DMS114 treated with DMSO at 0.1 percent for 48 hours (cell line): Measurements from ENCODE around the gene FCGR3A.

Source experiments
- DNase-seq: peaks from one replicate; lab custom pipeline; 2025; ENCODE audit not compliant: unreplicated experiment; lab: John Stamatoyannopoulos, UW

FCGR3A gene

GRCh38 chr1:161505686-161506085 is 43.9 kb downstream of the FCGR3A start:
- DNase-seq = no peak

- no peak for DNase-seq
These were observed 46.2 kb downstream of the FCGR3A start for GRCh38 chr1:161503394-161503748.

GRCh38 chr1:161502641-161503393 is 46.8 kb downstream of the FCGR3A start:
- DNase-seq = no peak

- DNase-seq = no peak
These were observed 47.4 kb downstream of the FCGR3A start for GRCh38 chr1:161502181-161502580.

- no peak for DNase-seq
These were observed 48.4 kb downstream of the FCGR3A start for GRCh38 chr1:161501234-161501633.

GRCh38 chr1:161499099-161500039 is 50.2 kb downstream of the FCGR3A start:
- no peak for DNase-seq

- DNase-seq = no peak
These were observed 51.0 kb downstream of the FCGR3A start for GRCh38 chr1:161498646-161499045.

GRCh38 chr1:161497961-161498360 is 51.7 kb downstream of the FCGR3A start:
- no peak for DNase-seq

GRCh38 chr1:161495490-161495889 is 54.1 kb downstream of the FCGR3A start:
- no peak for DNase-seq

- no peak for DNase-seq
These were observed 55.4 kb downstream of the FCGR3A start for GRCh38 chr1:161494091-161494735.

- no peak for DNase-seq
These were observed 56.8 kb downstream of the FCGR3A start for GRCh38 chr1:161492827-161493226.
